Fibroblast of mammary gland (primary cell): ENCODE data around the gene NOLC1.
A peak's percentile ranks its signal among the peaks of the same experiment; 100 is the strongest.

Experiments
- DNase-seq: peaks from one replicate; pipeline ENCODE4 v3.0.0-alpha.2; 2010; ENCODE audit warnings: low read depth
- H3K4me3 ChIP-seq: 2 replicates; pipeline ENCODE4 v1.5.1; 2011; ENCODE audit warnings: low read depth, mild to moderate bottlenecking, low read length, moderate library complexity; ENCODE audit not compliant: control insufficient read depth
- TF ChIP-seq, protein P1 (sequence below): conservative IDR thresholded peaks from 2 replicates; pipeline ENCODE4 v1.5.1; 2011; ENCODE audit warnings: low read depth, low read length, inconsistent platforms; ENCODE audit not compliant: control insufficient read depth, insufficient read depth

Gene NOLC1

GRCh38 chr10:102154466-102155116 is 2.4 kb downstream of the NOLC1 start:
- H3K4me3 ChIP-seq, result no peak overlapping the region
- DNase-seq, result no peak
- TF ChIP-seq, protein P1, sequence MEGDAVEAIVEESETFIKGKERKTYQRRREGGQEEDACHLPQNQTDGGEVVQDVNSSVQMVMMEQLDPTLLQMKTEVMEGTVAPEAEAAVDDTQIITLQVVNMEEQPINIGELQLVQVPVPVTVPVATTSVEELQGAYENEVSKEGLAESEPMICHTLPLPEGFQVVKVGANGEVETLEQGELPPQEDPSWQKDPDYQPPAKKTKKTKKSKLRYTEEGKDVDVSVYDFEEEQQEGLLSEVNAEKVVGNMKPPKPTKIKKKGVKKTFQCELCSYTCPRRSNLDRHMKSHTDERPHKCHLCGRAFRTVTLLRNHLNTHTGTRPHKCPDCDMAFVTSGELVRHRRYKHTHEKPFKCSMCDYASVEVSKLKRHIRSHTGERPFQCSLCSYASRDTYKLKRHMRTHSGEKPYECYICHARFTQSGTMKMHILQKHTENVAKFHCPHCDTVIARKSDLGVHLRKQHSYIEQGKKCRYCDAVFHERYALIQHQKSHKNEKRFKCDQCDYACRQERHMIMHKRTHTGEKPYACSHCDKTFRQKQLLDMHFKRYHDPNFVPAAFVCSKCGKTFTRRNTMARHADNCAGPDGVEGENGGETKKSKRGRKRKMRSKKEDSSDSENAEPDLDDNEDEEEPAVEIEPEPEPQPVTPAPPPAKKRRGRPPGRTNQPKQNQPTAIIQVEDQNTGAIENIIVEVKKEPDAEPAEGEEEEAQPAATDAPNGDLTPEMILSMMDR, result no peak

- DNase-seq, result no peak
- TF ChIP-seq, protein P1, result no peak
- H3K4me3 ChIP-seq, result no peak overlapping the region
These were observed 5.0 kb downstream of the NOLC1 start for GRCh38 chr10:102157224-102157623.

GRCh38 chr10:102159051-102159597 is 6.9 kb downstream of the NOLC1 start:
- H3K4me3 ChIP-seq, result no peak overlapping the region
- TF ChIP-seq, protein P1, result no peak
- DNase-seq, result peak; percentile 57

- TF ChIP-seq, protein P1, result no peak
- peak; percentile 24 for DNase-seq
- no peak overlapping the region for H3K4me3 ChIP-seq
These were observed 7.6 kb downstream of the NOLC1 start for GRCh38 chr10:102159831-102160230.

- H3K4me3 ChIP-seq, result no peak overlapping the region
- DNase-seq, result no peak
- TF ChIP-seq, protein P1, result no peak
These were observed 11.3 kb downstream of the NOLC1 start for GRCh38 chr10:102163342-102163989.

- TF ChIP-seq, protein P1, result no peak
- DNase-seq, result peak; percentile 82
- no peak overlapping the region for H3K4me3 ChIP-seq
These were observed 15.7 kb downstream of the NOLC1 start for GRCh38 chr10:102167861-102168260.
